GM23338 (cell line): Measurements from ENCODE around the gene IDI1. TPM values are rescaled to one million over a fixed set of nuclear protein-coding genes. Genes with fewer than 3 reads are reported as not detected.

Source experiments
- ATAC-seq: fragments of 200-7000 bp; cut with Tn5 transposase; 3 replicates; pipeline ENCODE4 v1.9.1; 2020
- DNase-seq: peaks from one replicate; pipeline ENCODE4 v3.0.0-alpha.2; 2015; ENCODE audit warnings: low spot score
- H2AFZ ChIP-seq: fragments of 200-600 bp; sonication (generic); 2 replicates; pipeline ENCODE4 v1.8.0; 2016; ENCODE audit warnings: antibody characterized with exemption, mild to moderate bottlenecking, moderate library complexity
- H3F3A ChIP-seq: fragments of 200-600 bp; sonication (generic); replicated peaks from 2 replicates; pipeline ENCODE4 v1.8.0; 2017; ENCODE audit warnings: antibody characterized with exemption, mixed run types, low read depth
- H3K27ac ChIP-seq: fragments of 200-600 bp; sonication (generic); 2 replicates; pipeline ENCODE4 v1.6.1; 2016; ENCODE audit warnings: low read depth
- H3K27me3 ChIP-seq: fragments of 200-600 bp; sonication (generic); 2 replicates; pipeline ENCODE4 v1.8.0; 2016; ENCODE audit warnings: mild to moderate bottlenecking, mixed run types, moderate library complexity; ENCODE audit not compliant: insufficient read depth
- H3K36me3 ChIP-seq: fragments of 200-600 bp; sonication (generic); 2 replicates; pipeline ENCODE4 v1.8.0; 2016; ENCODE audit warnings: mild to moderate bottlenecking; ENCODE audit not compliant: insufficient read depth
- H3K4me1 ChIP-seq: fragments of 200-600 bp; sonication (generic); 2 replicates; pipeline ENCODE4 v1.8.0; 2016; ENCODE audit warnings: mild to moderate bottlenecking, moderate library complexity; ENCODE audit not compliant: insufficient read depth
- H3K4me2 ChIP-seq: fragments of 200-600 bp; sonication (generic); 2 replicates; pipeline ENCODE4 v1.7.1; 2017; ENCODE audit warnings: mixed run types
- H3K4me3 ChIP-seq: fragments of 200-600 bp; sonication (generic); 2 replicates; pipeline ENCODE4 v1.6.1; 2016; ENCODE audit warnings: mixed run types
- H3K79me2 ChIP-seq: fragments of 200-600 bp; sonication (generic); replicated peaks from 2 replicates; pipeline ENCODE4 v1.8.0; 2017; ENCODE audit warnings: mild to moderate bottlenecking; ENCODE audit not compliant: insufficient read depth
- H3K9me2 ChIP-seq: fragments of 200-600 bp; sonication (generic); 2 replicates; pipeline ENCODE4 v1.8.0; 2017; ENCODE audit not compliant: insufficient read depth
- H4K20me1 ChIP-seq: fragments of 200-600 bp; sonication (generic); replicated peaks from 2 replicates; pipeline ENCODE4 v1.8.0; 2017; ENCODE audit warnings: mild to moderate bottlenecking; ENCODE audit not compliant: insufficient read depth
- H3K27ac Mint-ChIP-seq: 2 replicates; pipeline ENCODE4 v1.8.0; 2020; ENCODE audit warnings: inconsistent platforms, mild to moderate bottlenecking, moderate library complexity, mixed read lengths
- H3K27me3 Mint-ChIP-seq: 3 replicates; pipeline ENCODE4 v1.8.0; 2022; ENCODE audit warnings: low read depth, mild to moderate bottlenecking, moderate library complexity, mixed read lengths, inconsistent platforms; ENCODE audit not compliant: insufficient read depth, poor library complexity
- H3K36me3 Mint-ChIP-seq: 3 replicates; pipeline ENCODE4 v1.8.0; 2021; ENCODE audit warnings: low read depth, mild to moderate bottlenecking, inconsistent platforms, moderate library complexity, mixed read lengths
- H3K4me1 Mint-ChIP-seq: 3 replicates; pipeline ENCODE4 v1.8.0; 2020; ENCODE audit warnings: mild to moderate bottlenecking, inconsistent platforms, mixed read lengths
- H3K4me3 Mint-ChIP-seq: 3 replicates; pipeline ENCODE4 v1.8.0; 2021; ENCODE audit warnings: moderate library complexity, mild to moderate bottlenecking, inconsistent platforms, mixed read lengths
- H3K9me3 Mint-ChIP-seq: 3 replicates; pipeline ENCODE4 v1.8.0; 2020; ENCODE audit warnings: moderate library complexity, mild to moderate bottlenecking, inconsistent platforms, mixed read lengths
- EZH2 ChIP-seq: fragments of 200-600 bp; sonication (generic); IDR thresholded peaks from one replicate; pipeline ENCODE4 v1.8.0; 2017; ENCODE audit warnings: antibody characterized with exemption, mild to moderate bottlenecking, low read depth; ENCODE audit not compliant: unreplicated experiment
- EZH2phosphoT487 ChIP-seq: fragments of 200-600 bp; sonication (generic); IDR thresholded peaks from one replicate; pipeline ENCODE4 v1.8.1; 2018; ENCODE audit warnings: antibody characterized with exemption; ENCODE audit not compliant: unreplicated experiment
- JUNB ChIP-seq: IDR thresholded peaks from one replicate; pipeline ENCODE4 v1.6.1; 2016; ENCODE audit warnings: antibody characterized with exemption; ENCODE audit not compliant: unreplicated experiment
- NANOG ChIP-seq: IDR thresholded peaks from 2 replicates; pipeline ENCODE4 v1.6.1; 2016; ENCODE audit warnings: antibody characterized with exemption, borderline replicate concordance
- POLR2AphosphoS5 ChIP-seq: IDR thresholded peaks from 2 replicates; pipeline ENCODE4 v1.6.1; 2016; ENCODE audit warnings: antibody characterized with exemption, low read depth
- STAT1 ChIP-seq: IDR thresholded peaks from one replicate; pipeline ENCODE4 v1.6.1; 2016; ENCODE audit warnings: antibody characterized with exemption; ENCODE audit not compliant: unreplicated experiment
- ZNF331 ChIP-seq: fragments of 250-450 bp; sonication (Bioruptor Pico); IDR thresholded peaks from 2 replicates; pipeline ENCODE4 v1.5.0; 2020; ENCODE audit warnings: low read depth, mild to moderate bottlenecking, moderate library complexity
- polyA plus RNA-seq: library from polyadenylated mRNA; unstranded; fragments of >200 nt; fragmentation: Nextera tagmentation; extraction: Ambion mirVana; gene quantifications from 2 replicates; pipeline ENCODE4 v1.2.1, GENCODE V29; 2016
- total RNA-seq: library from RNA; depleted of rRNA; stranded (reverse); fragments of >200 nt; shearing (Covaris generic); gene quantifications from 2 replicates; pipeline ENCODE4 v1.2.3, GENCODE V29; 2014
- TF ChIP-seq, protein P1 (sequence below): fragments of 250-450 bp; sonication (Bioruptor Pico); IDR thresholded peaks from 2 replicates; pipeline ENCODE4 v1.5.0; 2020; ENCODE audit warnings: mild to moderate bottlenecking, moderate library complexity
- TF ChIP-seq, protein P2 (sequence below): IDR thresholded peaks from one replicate; pipeline ENCODE4 v1.6.1; 2018; ENCODE audit warnings: antibody characterized with exemption; ENCODE audit not compliant: unreplicated experiment
- TF ChIP-seq, protein P3 (sequence below), 2 experiments: fragments of 200-600 bp in 1 of 2; sonication (generic) in 1 of 2; conservative IDR thresholded peaks; 2 replicates each; pipeline versions ENCODE4 v1.5.1 to v1.6.1; 2016 to 2017; ENCODE audit warnings: antibody characterized with exemption in 2 of 2, low read depth in 2 of 2, mild to moderate bottlenecking in 2 of 2, moderate library complexity in 1 of 2
- TF ChIP-seq, protein P4 (sequence below): IDR thresholded peaks from 2 replicates; pipeline ENCODE4 v1.6.1; 2016; ENCODE audit warnings: antibody characterized with exemption

Gene IDI1
- total and polyA plus RNA-seq, 2 experiments from 2014 or later, result 119 to 154 TPM

DNA sequence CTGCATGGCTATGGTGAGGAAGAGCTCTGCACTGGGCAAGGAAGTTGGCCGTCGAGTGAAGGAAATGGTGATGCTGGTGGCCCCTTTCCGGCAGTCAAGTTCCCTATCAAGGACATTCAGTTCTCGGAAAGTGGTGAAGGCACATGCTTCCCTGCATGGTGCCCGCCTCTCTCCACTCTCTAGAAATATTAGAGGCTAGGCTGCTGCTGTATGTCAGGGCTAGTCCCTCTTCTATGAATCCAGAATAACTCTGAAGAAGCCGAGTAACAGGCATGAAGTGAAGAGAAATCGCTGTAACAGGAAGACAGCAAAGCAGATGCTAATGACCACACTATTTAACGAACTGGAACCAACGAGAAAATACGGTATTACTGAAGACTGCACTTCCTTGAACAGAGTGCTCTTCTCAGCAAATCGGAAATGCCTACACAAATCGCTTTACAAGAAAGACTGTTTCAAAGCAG, 5.4 kb downstream of the IDI1 start (continued):
- TF ChIP-seq, protein P1, sequence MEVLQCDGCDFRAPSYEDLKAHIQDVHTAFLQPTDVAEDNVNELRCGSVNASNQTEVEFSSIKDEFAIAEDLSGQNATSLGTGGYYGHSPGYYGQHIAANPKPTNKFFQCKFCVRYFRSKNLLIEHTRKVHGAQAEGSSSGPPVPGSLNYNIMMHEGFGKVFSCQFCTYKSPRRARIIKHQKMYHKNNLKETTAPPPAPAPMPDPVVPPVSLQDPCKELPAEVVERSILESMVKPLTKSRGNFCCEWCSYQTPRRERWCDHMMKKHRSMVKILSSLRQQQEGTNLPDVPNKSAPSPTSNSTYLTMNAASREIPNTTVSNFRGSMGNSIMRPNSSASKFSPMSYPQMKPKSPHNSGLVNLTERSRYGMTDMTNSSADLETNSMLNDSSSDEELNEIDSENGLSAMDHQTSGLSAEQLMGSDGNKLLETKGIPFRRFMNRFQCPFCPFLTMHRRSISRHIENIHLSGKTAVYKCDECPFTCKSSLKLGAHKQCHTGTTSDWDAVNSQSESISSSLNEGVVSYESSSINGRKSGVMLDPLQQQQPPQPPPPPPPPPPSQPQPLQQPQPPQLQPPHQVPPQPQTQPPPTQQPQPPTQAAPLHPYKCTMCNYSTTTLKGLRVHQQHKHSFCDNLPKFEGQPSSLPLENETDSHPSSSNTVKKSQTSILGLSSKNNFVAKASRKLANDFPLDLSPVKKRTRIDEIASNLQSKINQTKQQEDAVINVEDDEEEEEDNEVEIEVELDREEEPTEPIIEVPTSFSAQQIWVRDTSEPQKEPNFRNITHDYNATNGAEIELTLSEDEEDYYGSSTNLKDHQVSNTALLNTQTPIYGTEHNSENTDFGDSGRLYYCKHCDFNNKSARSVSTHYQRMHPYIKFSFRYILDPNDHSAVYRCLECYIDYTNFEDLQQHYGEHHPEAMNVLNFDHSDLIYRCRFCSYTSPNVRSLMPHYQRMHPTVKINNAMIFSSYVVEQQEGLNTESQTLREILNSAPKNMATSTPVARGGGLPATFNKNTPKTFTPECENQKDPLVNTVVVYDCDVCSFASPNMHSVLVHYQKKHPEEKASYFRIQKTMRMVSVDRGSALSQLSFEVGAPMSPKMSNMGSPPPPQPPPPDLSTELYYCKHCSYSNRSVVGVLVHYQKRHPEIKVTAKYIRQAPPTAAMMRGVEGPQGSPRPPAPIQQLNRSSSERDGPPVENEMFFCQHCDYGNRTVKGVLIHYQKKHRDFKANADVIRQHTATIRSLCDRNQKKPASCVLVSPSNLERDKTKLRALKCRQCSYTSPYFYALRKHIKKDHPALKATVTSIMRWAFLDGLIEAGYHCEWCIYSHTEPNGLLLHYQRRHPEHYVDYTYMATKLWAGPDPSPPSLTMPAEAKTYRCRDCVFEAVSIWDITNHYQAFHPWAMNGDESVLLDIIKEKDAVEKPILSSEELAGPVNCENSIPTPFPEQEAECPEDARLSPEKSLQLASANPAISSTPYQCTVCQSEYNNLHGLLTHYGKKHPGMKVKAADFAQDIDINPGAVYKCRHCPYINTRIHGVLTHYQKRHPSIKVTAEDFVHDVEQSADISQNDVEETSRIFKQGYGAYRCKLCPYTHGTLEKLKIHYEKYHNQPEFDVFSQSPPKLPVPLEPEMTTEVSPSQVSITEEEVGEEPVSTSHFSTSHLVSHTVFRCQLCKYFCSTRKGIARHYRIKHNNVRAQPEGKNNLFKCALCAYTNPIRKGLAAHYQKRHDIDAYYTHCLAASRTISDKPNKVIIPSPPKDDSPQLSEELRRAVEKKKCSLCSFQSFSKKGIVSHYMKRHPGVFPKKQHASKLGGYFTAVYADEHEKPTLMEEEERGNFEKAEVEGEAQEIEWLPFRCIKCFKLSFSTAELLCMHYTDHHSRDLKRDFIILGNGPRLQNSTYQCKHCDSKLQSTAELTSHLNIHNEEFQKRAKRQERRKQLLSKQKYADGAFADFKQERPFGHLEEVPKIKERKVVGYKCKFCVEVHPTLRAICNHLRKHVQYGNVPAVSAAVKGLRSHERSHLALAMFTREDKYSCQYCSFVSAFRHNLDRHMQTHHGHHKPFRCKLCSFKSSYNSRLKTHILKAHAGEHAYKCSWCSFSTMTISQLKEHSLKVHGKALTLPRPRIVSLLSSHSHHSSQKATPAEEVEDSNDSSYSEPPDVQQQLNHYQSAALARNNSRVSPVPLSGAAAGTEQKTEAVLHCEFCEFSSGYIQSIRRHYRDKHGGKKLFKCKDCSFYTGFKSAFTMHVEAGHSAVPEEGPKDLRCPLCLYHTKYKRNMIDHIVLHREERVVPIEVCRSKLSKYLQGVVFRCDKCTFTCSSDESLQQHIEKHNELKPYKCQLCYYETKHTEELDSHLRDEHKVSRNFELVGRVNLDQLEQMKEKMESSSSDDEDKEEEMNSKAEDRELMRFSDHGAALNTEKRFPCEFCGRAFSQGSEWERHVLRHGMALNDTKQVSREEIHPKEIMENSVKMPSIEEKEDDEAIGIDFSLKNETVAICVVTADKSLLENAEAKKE (CRISPR knock-in tag), result no peak

DNA sequence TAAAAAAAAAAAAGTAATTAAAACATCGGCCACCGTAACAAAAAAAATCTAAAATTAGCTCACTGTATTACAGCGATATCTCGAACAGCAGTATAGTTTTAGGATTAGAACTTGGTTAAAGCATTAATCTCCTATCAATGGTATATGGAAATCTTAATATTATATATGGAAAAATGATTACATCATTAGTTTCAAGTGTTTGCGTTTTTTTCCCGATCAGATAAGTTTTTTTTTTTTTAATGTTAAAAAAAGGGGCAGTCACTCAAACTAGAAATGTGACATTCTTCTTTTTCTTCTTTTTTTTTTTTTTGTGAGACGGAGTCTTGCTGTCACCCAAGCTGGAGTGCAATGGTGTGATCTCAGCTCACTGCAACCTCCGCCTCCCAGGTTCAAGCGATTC, 7.4 kb downstream of the IDI1 start:
- Histone ChIP-seq H3K36me3 (peaks cover 51% of the 10 kb centered on the region), H3K27ac (no peak overlapping the region), H3K27me3 (no peaks in the 10 kb centered on the region), H3K9me2 (no peaks in the 10 kb centered on the region), H3K4me1 (peaks cover 16% of the 10 kb centered on the region), H3K4me2 (no peak overlapping the region), H4K20me1 (peaks cover 51% of the 10 kb centered on the region), H3K79me2 (peaks cover 36% of the 10 kb centered on the region), H3F3A (peaks cover 45% of the 10 kb centered on the region), H2AFZ (no peak overlapping the region), H3K4me3 (no peak overlapping the region)
- Mint-ChIP-seq H3K27me3 (peaks cover 4% of the 10 kb centered on the region), H3K36me3 (peaks cover 49% of the 10 kb centered on the region), H3K9me3 (no peaks in the 10 kb centered on the region), H3K4me3 (no peak overlapping the region), H3K4me1 (peaks cover 13% of the 10 kb centered on the region; the same call in 2 of the 3 replicates), H3K27ac (no peak overlapping the region)
- DNase-seq (no peak), ATAC-seq (no peak)
- TF ChIP-seq, protein P2, sequence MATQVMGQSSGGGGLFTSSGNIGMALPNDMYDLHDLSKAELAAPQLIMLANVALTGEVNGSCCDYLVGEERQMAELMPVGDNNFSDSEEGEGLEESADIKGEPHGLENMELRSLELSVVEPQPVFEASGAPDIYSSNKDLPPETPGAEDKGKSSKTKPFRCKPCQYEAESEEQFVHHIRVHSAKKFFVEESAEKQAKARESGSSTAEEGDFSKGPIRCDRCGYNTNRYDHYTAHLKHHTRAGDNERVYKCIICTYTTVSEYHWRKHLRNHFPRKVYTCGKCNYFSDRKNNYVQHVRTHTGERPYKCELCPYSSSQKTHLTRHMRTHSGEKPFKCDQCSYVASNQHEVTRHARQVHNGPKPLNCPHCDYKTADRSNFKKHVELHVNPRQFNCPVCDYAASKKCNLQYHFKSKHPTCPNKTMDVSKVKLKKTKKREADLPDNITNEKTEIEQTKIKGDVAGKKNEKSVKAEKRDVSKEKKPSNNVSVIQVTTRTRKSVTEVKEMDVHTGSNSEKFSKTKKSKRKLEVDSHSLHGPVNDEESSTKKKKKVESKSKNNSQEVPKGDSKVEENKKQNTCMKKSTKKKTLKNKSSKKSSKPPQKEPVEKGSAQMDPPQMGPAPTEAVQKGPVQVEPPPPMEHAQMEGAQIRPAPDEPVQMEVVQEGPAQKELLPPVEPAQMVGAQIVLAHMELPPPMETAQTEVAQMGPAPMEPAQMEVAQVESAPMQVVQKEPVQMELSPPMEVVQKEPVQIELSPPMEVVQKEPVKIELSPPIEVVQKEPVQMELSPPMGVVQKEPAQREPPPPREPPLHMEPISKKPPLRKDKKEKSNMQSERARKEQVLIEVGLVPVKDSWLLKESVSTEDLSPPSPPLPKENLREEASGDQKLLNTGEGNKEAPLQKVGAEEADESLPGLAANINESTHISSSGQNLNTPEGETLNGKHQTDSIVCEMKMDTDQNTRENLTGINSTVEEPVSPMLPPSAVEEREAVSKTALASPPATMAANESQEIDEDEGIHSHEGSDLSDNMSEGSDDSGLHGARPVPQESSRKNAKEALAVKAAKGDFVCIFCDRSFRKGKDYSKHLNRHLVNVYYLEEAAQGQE, result no peak
- TF ChIP-seq STAT1 (no peak), NANOG (no peak), POLR2AphosphoS5 (no peak), EZH2phosphoT487 (no peak), JUNB (no peak), EZH2 (no peak), ZNF331 (no peak)
- TF ChIP-seq, protein P3, sequence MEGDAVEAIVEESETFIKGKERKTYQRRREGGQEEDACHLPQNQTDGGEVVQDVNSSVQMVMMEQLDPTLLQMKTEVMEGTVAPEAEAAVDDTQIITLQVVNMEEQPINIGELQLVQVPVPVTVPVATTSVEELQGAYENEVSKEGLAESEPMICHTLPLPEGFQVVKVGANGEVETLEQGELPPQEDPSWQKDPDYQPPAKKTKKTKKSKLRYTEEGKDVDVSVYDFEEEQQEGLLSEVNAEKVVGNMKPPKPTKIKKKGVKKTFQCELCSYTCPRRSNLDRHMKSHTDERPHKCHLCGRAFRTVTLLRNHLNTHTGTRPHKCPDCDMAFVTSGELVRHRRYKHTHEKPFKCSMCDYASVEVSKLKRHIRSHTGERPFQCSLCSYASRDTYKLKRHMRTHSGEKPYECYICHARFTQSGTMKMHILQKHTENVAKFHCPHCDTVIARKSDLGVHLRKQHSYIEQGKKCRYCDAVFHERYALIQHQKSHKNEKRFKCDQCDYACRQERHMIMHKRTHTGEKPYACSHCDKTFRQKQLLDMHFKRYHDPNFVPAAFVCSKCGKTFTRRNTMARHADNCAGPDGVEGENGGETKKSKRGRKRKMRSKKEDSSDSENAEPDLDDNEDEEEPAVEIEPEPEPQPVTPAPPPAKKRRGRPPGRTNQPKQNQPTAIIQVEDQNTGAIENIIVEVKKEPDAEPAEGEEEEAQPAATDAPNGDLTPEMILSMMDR (conservative IDR thresholded peaks at IDR 0.05; ENCODE audit: low read depth in 2 of 2), result no peak
- TF ChIP-seq, protein P4, sequence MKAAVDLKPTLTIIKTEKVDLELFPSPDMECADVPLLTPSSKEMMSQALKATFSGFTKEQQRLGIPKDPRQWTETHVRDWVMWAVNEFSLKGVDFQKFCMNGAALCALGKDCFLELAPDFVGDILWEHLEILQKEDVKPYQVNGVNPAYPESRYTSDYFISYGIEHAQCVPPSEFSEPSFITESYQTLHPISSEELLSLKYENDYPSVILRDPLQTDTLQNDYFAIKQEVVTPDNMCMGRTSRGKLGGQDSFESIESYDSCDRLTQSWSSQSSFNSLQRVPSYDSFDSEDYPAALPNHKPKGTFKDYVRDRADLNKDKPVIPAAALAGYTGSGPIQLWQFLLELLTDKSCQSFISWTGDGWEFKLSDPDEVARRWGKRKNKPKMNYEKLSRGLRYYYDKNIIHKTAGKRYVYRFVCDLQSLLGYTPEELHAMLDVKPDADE, result no peak
